Fibroblast of lung (primary cell): ENCODE results near the gene INAFM1. TPM values are rescaled to one million over a fixed set of nuclear protein-coding genes. Genes with fewer than 3 reads are reported as not detected.

Source experiments
- DNase-seq, 2 donors: peaks; one replicate each; pipeline versions ENCODE4 v3.0.0 to v3.0.0-alpha.2; 2010; ENCODE audit warnings: low read depth in 2 of 2
- H2AFZ ChIP-seq: 2 replicates; pipeline ENCODE4 v1.5.1; 2012; ENCODE audit warnings: low read length, control low read depth, inconsistent platforms
- H3K27ac ChIP-seq: 2 replicates; pipeline ENCODE4 v1.5.1; 2011; ENCODE audit warnings: low read length, control low read depth; ENCODE audit not compliant: insufficient read depth
- H3K27me3 ChIP-seq: 2 replicates; pipeline ENCODE4 v1.5.1; 2011; ENCODE audit warnings: mild to moderate bottlenecking, low read length; ENCODE audit not compliant: control insufficient read depth, insufficient read depth
- H3K36me3 ChIP-seq: 2 replicates; pipeline ENCODE4 v1.5.1; 2011; ENCODE audit warnings: low read length; ENCODE audit not compliant: control insufficient read depth, insufficient read depth
- H3K4me1 ChIP-seq: 2 replicates; pipeline ENCODE4 v1.5.1; 2011; ENCODE audit warnings: low read length; ENCODE audit not compliant: control insufficient read depth, insufficient read depth; ENCODE audit errors: extremely low read depth
- H3K4me2 ChIP-seq: 2 replicates; pipeline ENCODE4 v1.5.1; 2011; ENCODE audit warnings: low read length, control low read depth; ENCODE audit not compliant: insufficient read depth; ENCODE audit errors: extremely low read depth
- H3K4me3 ChIP-seq, 4 experiments: fragments of 200-600 bp in 1 of 4; sonication (generic) in 1 of 4; replicated peaks in 1 of 4; 2 replicates each; pipeline ENCODE4 v1.5.1; 2011 to 2016; ENCODE audit warnings: low read length in 4 of 4, low read depth in 3 of 4, mild to moderate bottlenecking in 3 of 4, control low read depth in 2 of 4, inconsistent platforms in 1 of 4, mixed read lengths in 1 of 4; ENCODE audit not compliant: insufficient read depth in 1 of 4; ENCODE audit errors: control extremely low read depth in 1 of 4
- H3K79me2 ChIP-seq: 2 replicates; pipeline ENCODE4 v1.5.1; 2012; ENCODE audit warnings: mild to moderate bottlenecking, low read length, inconsistent platforms; ENCODE audit not compliant: control insufficient read depth, insufficient read depth
- H3K9ac ChIP-seq: 2 replicates; pipeline ENCODE4 v1.5.1; 2011; ENCODE audit warnings: mild to moderate bottlenecking, low read length, control low read depth; ENCODE audit not compliant: insufficient read depth
- H3K9me3 ChIP-seq: 2 replicates; pipeline ENCODE4 v1.5.1; 2012; ENCODE audit warnings: low read depth, low read length; ENCODE audit not compliant: control insufficient read depth, insufficient read depth
- H4K20me1 ChIP-seq: 2 replicates; pipeline ENCODE4 v1.5.1; 2011; ENCODE audit warnings: low read length; ENCODE audit not compliant: control insufficient read depth, insufficient read depth; ENCODE audit errors: extremely low read depth
- EZH2 ChIP-seq: IDR thresholded peaks from 2 replicates; pipeline ENCODE4 v1.5.1; 2012; ENCODE audit warnings: low read length, control low read depth, mild to moderate bottlenecking; ENCODE audit errors: missing control alignments
- polyA plus RNA-seq, 2 donors: library from polyadenylated mRNA; depleted of rRNA in 1 of 2; stranded (reverse) in 1 of 2; unstranded in 1 of 2; fragments of >200 nt; gene quantifications; 2 replicates each; pipeline ENCODE4 v1.2.1, GENCODE V29; 2011 to 2012; ENCODE audit warnings: missing spikeins in 1 of 2
- total RNA-seq: library from RNA; depleted of rRNA; stranded (reverse); fragments of >200 nt; gene quantifications from 2 replicates; pipeline ENCODE4 v1.2.1, GENCODE V29; 2014
- TF ChIP-seq, protein P1 (sequence below), 2 donors: IDR thresholded peaks in 1 of 2; conservative IDR thresholded peaks in 1 of 2; 1 replicate in 1 of 2; 2 replicates in 1 of 2; pipeline ENCODE4 v1.5.1; 2011 to 2012; ENCODE audit warnings: low read length in 2 of 2, control low read depth in 1 of 2, inconsistent platforms in 1 of 2, low read depth in 1 of 2, mild to moderate bottlenecking in 1 of 2

Gene INAFM1
- total and polyA plus RNA-seq, 2 donors (not counting 1 experiment from before 2014, with no cell fraction given): 2.0 to 3.6 TPM

DNA sequence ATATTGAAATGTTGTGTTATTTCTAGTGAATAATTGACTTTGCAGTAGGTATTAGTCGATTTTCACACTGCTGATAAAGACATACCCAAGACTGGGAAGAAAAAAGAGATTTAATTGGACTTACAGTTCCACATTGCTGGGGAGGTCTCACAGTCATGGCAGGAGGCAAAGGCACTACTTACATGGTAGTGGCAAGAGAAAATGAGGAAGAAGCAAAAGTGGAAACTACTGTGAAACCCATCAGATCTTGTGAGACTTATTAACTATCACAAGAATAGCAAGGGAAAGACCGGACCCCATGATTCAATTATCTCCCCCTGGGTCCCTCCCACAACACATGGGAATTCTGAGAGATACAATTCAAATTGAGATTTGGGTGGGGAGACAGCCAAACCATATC is 47.4 kb downstream of the INAFM1 start:
- TF ChIP-seq, protein P1, sequence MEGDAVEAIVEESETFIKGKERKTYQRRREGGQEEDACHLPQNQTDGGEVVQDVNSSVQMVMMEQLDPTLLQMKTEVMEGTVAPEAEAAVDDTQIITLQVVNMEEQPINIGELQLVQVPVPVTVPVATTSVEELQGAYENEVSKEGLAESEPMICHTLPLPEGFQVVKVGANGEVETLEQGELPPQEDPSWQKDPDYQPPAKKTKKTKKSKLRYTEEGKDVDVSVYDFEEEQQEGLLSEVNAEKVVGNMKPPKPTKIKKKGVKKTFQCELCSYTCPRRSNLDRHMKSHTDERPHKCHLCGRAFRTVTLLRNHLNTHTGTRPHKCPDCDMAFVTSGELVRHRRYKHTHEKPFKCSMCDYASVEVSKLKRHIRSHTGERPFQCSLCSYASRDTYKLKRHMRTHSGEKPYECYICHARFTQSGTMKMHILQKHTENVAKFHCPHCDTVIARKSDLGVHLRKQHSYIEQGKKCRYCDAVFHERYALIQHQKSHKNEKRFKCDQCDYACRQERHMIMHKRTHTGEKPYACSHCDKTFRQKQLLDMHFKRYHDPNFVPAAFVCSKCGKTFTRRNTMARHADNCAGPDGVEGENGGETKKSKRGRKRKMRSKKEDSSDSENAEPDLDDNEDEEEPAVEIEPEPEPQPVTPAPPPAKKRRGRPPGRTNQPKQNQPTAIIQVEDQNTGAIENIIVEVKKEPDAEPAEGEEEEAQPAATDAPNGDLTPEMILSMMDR (conservative IDR thresholded peaks at IDR 0.05 in 1 of 2, IDR thresholded peaks at IDR 0.05 in 1 of 2; ENCODE audit: low read depth in 1 of 2, low read length in 2 of 2): no peak
- no peaks in the 10 kb centered on the region for H4K20me1 ChIP-seq
- no peaks in the 10 kb centered on the region for H3K4me1 ChIP-seq

DNA sequence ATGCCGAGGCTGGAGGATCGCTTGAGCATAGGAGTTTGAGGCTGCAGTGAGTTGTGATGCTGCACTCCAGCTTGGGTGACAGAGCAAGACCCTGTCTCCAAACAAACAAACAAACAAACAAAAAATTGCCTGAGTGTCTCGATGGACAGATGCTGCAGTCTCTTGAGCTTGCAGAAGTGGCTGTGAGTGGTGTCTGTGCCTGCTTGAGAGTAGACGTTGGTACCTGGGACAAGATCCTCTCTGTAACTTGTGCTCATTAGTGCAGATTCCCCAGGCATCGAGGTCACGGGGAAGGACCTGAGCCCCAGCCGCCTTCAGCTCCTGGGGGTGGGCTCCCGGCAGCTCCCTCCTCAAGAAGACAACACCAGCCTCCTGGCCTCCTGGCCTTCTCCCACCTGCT is 48.7 kb downstream of the INAFM1 start:
- TF ChIP-seq, protein P1 (conservative IDR thresholded peaks at IDR 0.05 in 1 of 2, IDR thresholded peaks at IDR 0.05 in 1 of 2; ENCODE audit: low read depth in 1 of 2, low read length in 2 of 2): no peak
- no peak for TF ChIP-seq EZH2
- no peaks in the 10 kb centered on the region for H3K4me1 ChIP-seq
- H3K36me3 ChIP-seq: no peaks in the 10 kb centered on the region
- H3K4me3 ChIP-seq: no peak overlapping the region
- no peaks in the 10 kb centered on the region for H4K20me1 ChIP-seq
- no peaks in the 10 kb centered on the region for H3K9me3 ChIP-seq
- peaks cover 11% of the 10 kb centered on the region for H3K27me3 ChIP-seq
- H2AFZ ChIP-seq: no peak overlapping the region
- H3K9ac ChIP-seq: no peak overlapping the region
- no peak overlapping the region for H3K27ac ChIP-seq
- H3K79me2 ChIP-seq: no peaks in the 10 kb centered on the region
- DNase-seq: no peak
- no peak overlapping the region for H3K4me2 ChIP-seq

More for the DNA sequence above, 47.4 kb downstream of the INAFM1 start:
- DNase-seq: no peak
- Histone ChIP-seq H3K9me3 (no peaks in the 10 kb centered on the region), H3K36me3 (no peaks in the 10 kb centered on the region), H3K4me3 (no peak overlapping the region), H3K79me2 (no peaks in the 10 kb centered on the region), H3K4me2 (no peak overlapping the region), H2AFZ (no peak overlapping the region), H3K27ac (no peak overlapping the region), H3K27me3 (peaks cover 11% of the 10 kb centered on the region), H3K9ac (no peak overlapping the region)

DNA sequence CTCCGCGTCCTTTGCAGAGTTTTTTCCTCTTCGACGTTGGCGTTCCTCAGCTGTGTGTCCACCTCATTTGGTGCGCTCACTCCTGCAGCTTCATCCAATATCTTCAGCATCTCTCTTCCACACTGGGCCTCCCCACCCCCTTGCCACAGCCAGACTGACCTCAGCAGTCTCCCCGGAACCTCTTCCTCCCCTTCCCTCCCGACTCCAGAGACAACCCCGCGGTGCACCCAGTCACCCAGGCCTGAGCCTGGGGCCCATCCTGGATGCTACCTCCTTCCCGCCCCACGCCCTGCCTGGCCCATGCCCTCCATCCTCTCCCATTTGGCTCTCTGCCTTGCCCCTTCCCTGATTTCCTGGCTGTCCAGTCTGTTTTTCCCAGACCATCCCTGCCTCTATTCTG is 49.2 kb downstream of the INAFM1 start:
- Histone ChIP-seq H3K27me3 (peaks cover 11% of the 10 kb centered on the region), H2AFZ (no peak overlapping the region), H3K4me2 (no peak overlapping the region), H3K9ac (no peak overlapping the region), H3K4me3 (no peak overlapping the region), H3K4me1 (no peaks in the 10 kb centered on the region), H3K9me3 (no peaks in the 10 kb centered on the region), H4K20me1 (no peaks in the 10 kb centered on the region), H3K36me3 (no peaks in the 10 kb centered on the region), H3K27ac (no peak overlapping the region), H3K79me2 (no peaks in the 10 kb centered on the region)
- TF ChIP-seq, protein P1 (conservative IDR thresholded peaks at IDR 0.05 in 1 of 2, IDR thresholded peaks at IDR 0.05 in 1 of 2; ENCODE audit: low read depth in 1 of 2, low read length in 2 of 2): no peak
- no peak for TF ChIP-seq EZH2
- DNase-seq: no peak
